Right atrium auricular region (tissue), 2 donors: Measurements from ENCODE around the gene UBQLN2. TPM values are rescaled to one million over a fixed set of nuclear protein-coding genes. Genes with fewer than 3 reads are reported as not detected.

Experiments
- DNase-seq: peaks from one replicate; pipeline ENCODE4 v3.0.0-alpha.2; 2019; ENCODE audit warnings: low spot score
- H3K27ac ChIP-seq, 2 donors: fragments of 200-600 bp; sonication (generic); 1 replicate in 1 of 2; 2 replicates in 1 of 2; pipeline ENCODE4 v1.5.1; 2016 to 2019
- H3K27me3 ChIP-seq, 2 donors: fragments of 200-600 bp; sonication (generic); one replicate each; pipeline versions ENCODE4 v1.5.1 to v1.6.0; 2017 to 2019
- H3K36me3 ChIP-seq: fragments of 200-600 bp; sonication (generic); one replicate; pipeline ENCODE4 v1.5.1; 2016
- H3K4me1 ChIP-seq, 2 donors: fragments of 200-600 bp; sonication (generic); one replicate each; pipeline versions ENCODE4 v1.5.1 to v1.6.0; 2017 to 2019
- H3K4me3 ChIP-seq, 2 donors: fragments of 200-600 bp; sonication (generic); 1 replicate in 1 of 2; 2 replicates in 1 of 2; pipeline ENCODE4 v1.5.1; 2017 to 2019; ENCODE audit warnings: mild to moderate bottlenecking in 1 of 2, moderate library complexity in 1 of 2
- H3K9me3 ChIP-seq, 2 donors: fragments of 200-600 bp; sonication (generic); one replicate each; pipeline ENCODE4 v1.5.1; 2019
- CTCF ChIP-seq, 2 donors: fragments of 200-600 bp; sonication (generic); IDR thresholded peaks; one replicate each; pipeline ENCODE4 v1.5.1; 2019; ENCODE audit warnings: antibody characterized with exemption in 2 of 2
- total RNA-seq, 2 donors: library from RNA; depleted of rRNA; stranded (reverse); fragments of >200 nt; gene quantifications; one replicate each; pipeline ENCODE4 v1.1.0, GENCODE V29; 2016

UBQLN2 gene
- total RNA-seq, 2 donors from 2014 or later: 23.8 to 29.3 TPM

GRCh38 chrX:56557376-56557929 is 6.0 kb upstream of the UBQLN2 start:
- no peak for TF ChIP-seq CTCF (IDR thresholded peaks at IDR 0.05)
- no peak for DNase-seq
- Histone ChIP-seq H3K27ac (no peak overlapping the region), H3K4me1 (no peaks in the 10 kb centered on the region), H3K27me3 (no peaks in the 10 kb centered on the region), H3K4me3 (no peak overlapping the region), H3K36me3 (no peaks in the 10 kb centered on the region), H3K9me3 (no peaks in the 10 kb centered on the region)

GRCh38 chrX:56564164-56564885 is 898 bp downstream of the UBQLN2 start:
- H3K4me3 ChIP-seq: peak overlapping the region; percentile 64
- DNase-seq: no peak
- H3K4me1 ChIP-seq: peaks cover 0 to 14% of the 10 kb centered on the region in 2 donors
- H3K27me3 ChIP-seq: no peaks in the 10 kb centered on the region
- no peaks in the 10 kb centered on the region for H3K36me3 ChIP-seq
- no peak for TF ChIP-seq CTCF (IDR thresholded peaks at IDR 0.05)
- peak overlapping the region; percentile 92 to 95 for H3K27ac ChIP-seq
- no peaks in the 10 kb centered on the region for H3K9me3 ChIP-seq

- TF ChIP-seq CTCF (IDR thresholded peaks at IDR 0.05): no peak
- DNase-seq: no peak
- Histone ChIP-seq H3K9me3 (no peaks in the 10 kb centered on the region), H3K27me3 (no peaks in the 10 kb centered on the region), H3K27ac (peak overlapping the region; percentile 92 to 95), H3K4me3 (peak overlapping the region; percentile 64), H3K4me1 (peaks cover 0 to 14% of the 10 kb centered on the region in 2 donors), H3K36me3 (no peaks in the 10 kb centered on the region)
Measured at GRCh38 chrX:56564921-56565840, 1.8 kb downstream of the UBQLN2 start.

- H3K4me1 ChIP-seq: peaks cover 0 to 14% of the 10 kb centered on the region in 2 donors
Measured at GRCh38 chrX:56569378-56570057, 6.1 kb downstream of the UBQLN2 start.

More at GRCh38 chrX:56569378-56570057, 6.1 kb downstream of the UBQLN2 start:
- no peak for DNase-seq
- Histone ChIP-seq H3K9me3 (no peaks in the 10 kb centered on the region), H3K36me3 (no peaks in the 10 kb centered on the region), H3K4me3 (no peak overlapping the region), H3K27me3 (no peaks in the 10 kb centered on the region), H3K27ac (no peak overlapping the region)
- TF ChIP-seq CTCF (IDR thresholded peaks at IDR 0.05): no peak
